ENCODE measurements around the gene LYZL4.

The LYZL4 gene

GRCh38 chr3:42394579-42395288 is 15.7 kb downstream of the LYZL4 start:
- TF ChIP-seq ZFX (IDR thresholded peaks at IDR 0.05) (no peak), CTCF (conservative IDR thresholded peaks at IDR 0.05) (no peak)
- H3K27ac ChIP-seq, result no peak overlapping the region

GRCh38 chr3:42387802-42388651 is 22.4 kb downstream of the LYZL4 start:
- H3K27ac ChIP-seq, result no peak overlapping the region

GRCh38 chr3:42381551-42382082 is 28.8 kb downstream of the LYZL4 start:
- H3K27ac ChIP-seq, result no peak overlapping the region
- TF ChIP-seq CTCF (conservative IDR thresholded peaks at IDR 0.05) (no peak), ZFX (IDR thresholded peaks at IDR 0.05) (no peak)

More at GRCh38 chr3:42387802-42388651, 22.4 kb downstream of the LYZL4 start:
- TF ChIP-seq ZFX (IDR thresholded peaks at IDR 0.05), result no peak
- TF ChIP-seq CTCF (conservative IDR thresholded peaks at IDR 0.05), result no peak

- H3K27ac ChIP-seq, result no peak overlapping the region
- no peak for TF ChIP-seq ZFX (IDR thresholded peaks at IDR 0.05)
- TF ChIP-seq CTCF (conservative IDR thresholded peaks at IDR 0.05), result no peak
Measured at GRCh38 chr3:42377681-42378080, 32.7 kb downstream of the LYZL4 start.

- H3K27ac ChIP-seq, result no peak overlapping the region
- TF ChIP-seq CTCF (conservative IDR thresholded peaks at IDR 0.05), result no peak
- no peak for TF ChIP-seq ZFX (IDR thresholded peaks at IDR 0.05)
Measured at GRCh38 chr3:42376344-42376798, 34.0 kb downstream of the LYZL4 start.

- no peak overlapping the region for H3K27ac ChIP-seq
- TF ChIP-seq CTCF (conservative IDR thresholded peaks at IDR 0.05) (no peak), ZFX (IDR thresholded peaks at IDR 0.05) (no peak)
Measured at GRCh38 chr3:42375121-42375800, 35.1 kb downstream of the LYZL4 start.
